Measurements from ENCODE around the gene TMEM234.
A peak's percentile ranks its signal among the peaks of the same experiment; 100 is the strongest.
"Not testable (repeated sequence)": the region's sequence is repeated elsewhere in the genome, so short reads cannot be mapped to it uniquely, and the experiment has no call there.

TMEM234 gene

GRCh38 chr1:32221980-32222755 lies at the start of gene TMEM234, which contains the start of gene EIF3I:
TSS of gene TMEM234 (minus strand) at chr1:32222353. CDS start at chr1:32222322, 31 bp downstream.
TSS of gene EIF3I (plus strand) at chr1:32222407. CDS start at chr1:32222442, 35 bp downstream.
- peak; percentile 90 for DNase-seq (ENCODE audit: low read depth, low spot score)

DNA sequence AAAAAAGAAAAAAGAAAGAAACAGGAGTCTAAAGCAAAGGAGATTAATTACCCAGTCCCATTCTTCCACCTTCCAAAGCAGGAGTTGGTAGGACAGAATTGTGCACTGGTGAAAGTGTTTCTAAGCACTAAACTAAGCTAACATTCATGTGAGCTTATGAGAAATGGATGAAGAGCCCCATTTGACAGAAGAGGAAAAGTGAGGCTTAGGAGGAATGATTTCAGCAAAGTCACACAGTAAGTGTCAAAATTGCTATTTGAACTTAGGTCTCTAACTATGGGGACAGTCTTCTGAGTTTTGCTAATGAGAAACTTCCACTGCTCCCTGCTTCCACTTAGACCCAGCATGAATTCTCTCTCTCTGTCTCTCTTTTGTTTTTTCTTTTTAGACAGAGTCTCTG lies 47.6 kb upstream of the TMEM234 start:
- DNase-seq (ENCODE audit: low read depth, low spot score), result no peak

- DNase-seq (ENCODE audit: low read depth, low spot score), result no peak
These were observed 44.9 kb upstream of the TMEM234 start for GRCh38 chr1:32266921-32267591.

GRCh38 chr1:32265846-32266245 lies 43.7 kb upstream of the TMEM234 start:
- DNase-seq (ENCODE audit: low read depth, low spot score), result no peak

GRCh38 chr1:32263744-32264143 lies 41.6 kb upstream of the TMEM234 start:
- no peak for DNase-seq (ENCODE audit: low read depth, low spot score)

- not testable (repeated sequence) for DNase-seq (ENCODE audit: low read depth, low spot score)
These were observed 41.1 kb upstream of the TMEM234 start for GRCh38 chr1:32263236-32263593.

GRCh38 chr1:32257227-32257508 lies 35.0 kb upstream of the TMEM234 start:
- no peak for DNase-seq (ENCODE audit: low read depth, low spot score)

DNA sequence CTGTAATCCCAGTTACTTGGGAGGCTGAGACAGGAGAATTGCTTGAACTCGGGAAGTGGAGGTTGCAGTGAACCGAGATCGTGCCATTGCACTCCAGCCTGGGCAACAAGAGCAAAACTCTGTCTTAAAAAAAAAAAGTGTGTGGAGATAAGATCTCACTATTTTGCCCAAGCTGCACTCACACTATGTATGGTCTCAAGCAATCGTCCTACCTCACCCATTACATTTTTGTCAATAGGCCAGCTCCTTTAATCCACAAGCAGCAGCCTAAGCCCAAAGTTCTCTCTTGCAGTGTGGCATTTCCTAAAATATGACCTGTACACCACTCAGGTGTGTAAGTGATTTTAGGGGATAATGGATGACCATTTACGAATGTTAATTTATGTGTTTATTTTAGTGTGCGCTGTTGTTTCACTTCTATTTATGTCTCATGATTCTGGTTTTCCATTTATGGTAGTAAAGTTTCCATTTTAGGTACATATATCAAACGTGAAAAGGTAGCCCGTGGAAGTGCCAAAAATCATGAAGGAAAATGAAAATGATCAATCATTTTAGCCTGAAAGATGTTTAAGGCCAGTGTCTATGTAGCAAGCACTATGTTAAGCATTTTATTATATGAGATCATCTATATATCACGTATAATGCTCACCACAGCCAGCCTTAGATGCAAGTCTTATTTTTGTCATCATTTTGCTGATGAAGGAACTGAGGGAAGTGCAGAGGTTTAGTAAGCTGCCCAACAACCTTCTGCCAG lies 34.5 kb upstream of the TMEM234 start:
- DNase-seq (ENCODE audit: low read depth, low spot score), result no peak

DNA sequence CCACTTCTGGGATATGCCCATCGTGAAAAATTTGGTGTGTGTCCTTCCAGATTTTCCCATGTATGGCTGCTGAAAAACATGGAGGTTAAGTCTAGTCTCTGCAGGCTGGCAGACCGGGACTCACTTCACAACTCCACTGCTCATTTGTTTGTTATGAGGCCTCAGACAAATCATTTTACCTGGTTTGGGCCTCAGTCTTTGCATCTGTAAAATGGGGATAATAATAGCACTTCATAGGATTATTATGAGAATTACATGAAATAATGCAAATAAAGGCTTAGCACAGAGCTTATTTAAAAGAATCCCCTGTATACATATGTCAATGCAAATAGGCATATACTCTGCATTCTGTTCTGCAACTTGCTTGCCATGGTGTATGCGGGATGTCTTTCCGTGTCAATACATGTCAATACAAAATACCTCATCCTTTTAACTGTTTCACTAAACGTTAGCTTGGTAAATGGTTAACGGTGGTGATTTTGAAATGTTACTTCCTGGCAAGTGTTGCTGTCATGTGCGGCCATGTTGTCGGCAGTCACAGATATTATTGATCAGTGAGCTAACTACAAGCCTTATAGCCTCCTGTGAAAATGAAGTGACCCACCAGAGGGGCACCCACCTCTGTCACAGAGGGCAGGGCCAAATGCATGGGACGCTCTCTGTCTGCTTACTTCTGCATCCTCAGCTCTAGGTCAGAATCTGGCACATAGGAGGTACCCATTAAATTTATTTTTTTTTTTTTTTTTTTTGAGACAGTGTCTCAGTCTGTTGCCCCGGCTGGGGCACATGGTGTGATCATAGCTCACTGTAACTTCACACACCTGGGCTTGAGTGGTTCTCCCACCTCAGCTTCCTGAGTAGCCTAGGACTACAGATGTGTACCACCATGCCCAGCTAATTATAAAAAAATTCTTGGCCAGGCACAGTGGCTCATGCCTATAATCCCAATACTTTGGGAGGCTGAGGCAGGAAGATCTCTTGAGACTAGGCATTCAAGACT lies 33.2 kb upstream of the TMEM234 start:
- no peak for DNase-seq (ENCODE audit: low read depth, low spot score)

DNA sequence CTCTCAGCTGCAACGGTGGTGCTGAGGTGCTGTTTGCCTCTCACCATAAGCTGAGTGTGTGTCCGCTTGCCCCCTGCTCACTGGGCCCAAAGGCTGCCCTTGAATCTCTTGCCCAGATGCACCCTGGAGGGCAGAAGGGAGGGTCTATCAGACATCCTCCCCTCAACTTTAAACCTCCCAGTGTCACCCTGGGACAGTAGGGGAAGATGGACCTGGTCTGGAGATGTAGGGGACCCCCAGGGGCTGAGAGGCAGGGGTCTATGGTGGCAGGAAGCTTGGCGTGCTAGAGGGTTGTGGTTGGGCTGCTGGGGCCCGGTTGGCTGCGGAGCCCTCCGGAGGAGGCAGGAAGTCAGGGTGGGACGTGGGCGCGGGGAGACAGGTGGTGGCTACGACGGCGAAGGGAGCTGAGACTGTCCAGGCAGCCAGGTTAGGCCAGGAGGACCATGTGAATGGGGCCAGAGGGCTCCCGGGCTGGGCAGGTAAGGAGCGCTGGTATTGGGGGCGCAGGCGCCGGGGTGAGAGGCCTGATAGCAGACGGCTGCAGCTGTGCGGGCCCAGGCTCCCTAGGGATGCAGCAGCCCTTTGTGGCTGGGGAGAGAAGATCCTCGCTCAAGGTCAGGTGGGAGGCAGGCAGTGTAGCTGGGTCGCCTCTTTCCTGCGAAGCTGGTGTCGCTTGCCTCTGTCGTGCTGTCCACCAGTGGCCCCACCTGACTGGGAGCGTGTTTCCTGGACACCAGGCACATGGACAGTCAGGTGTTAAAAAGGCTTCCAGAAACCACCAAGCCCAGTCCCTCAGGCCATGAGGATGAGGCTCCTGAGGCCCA lies 29.0 kb upstream of the TMEM234 start, which contains the start of gene LCK:
Gene LCK, plus strand, starts transcription at position 373 of the 824 bp plus-strand sequence. CDS start 23,065 bp downstream, outside the sequence.
- no peak for DNase-seq (ENCODE audit: low read depth, low spot score)

DNA sequence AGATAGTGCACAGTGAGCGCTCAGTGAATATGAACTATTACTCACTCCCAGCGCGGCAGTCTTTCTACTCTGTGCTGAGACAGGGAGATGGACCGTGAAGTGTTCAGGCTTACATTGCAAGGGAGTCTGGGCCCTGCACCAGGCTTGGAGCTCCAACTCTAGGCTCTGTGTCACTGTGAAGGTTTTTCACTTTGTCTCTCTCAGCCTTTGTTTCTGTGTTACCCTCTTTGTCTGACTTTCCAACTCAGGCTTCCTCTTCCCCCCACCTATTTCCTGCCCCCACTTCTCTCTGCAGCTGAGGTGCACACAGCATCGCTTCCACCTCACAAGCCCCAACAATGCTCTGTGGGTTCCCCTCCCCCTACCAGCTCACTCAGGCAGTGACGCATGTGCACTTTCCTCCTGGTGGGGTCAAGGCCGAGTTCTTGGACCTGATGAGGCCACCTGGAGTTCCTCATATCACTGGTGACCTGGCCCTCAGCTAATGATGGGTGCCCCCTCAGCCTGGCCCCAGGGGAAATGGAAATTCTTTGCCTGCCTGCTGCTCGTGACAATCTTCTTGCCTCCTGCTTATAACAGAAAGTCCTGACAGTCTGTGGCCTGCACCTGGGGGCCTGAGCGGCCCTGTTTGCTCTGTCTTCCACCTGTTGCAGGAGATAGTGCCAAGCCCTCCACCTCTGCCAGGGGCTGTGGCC lies 27.8 kb upstream of the TMEM234 start:
- DNase-seq (ENCODE audit: low read depth, low spot score), result peak; percentile 66

GRCh38 chr1:32247983-32248889 lies 26.1 kb upstream of the TMEM234 start:
- peak; percentile 54 for DNase-seq (ENCODE audit: low read depth, low spot score)

- DNase-seq (ENCODE audit: low read depth, low spot score), result no peak
These were observed 25.3 kb upstream of the TMEM234 start for GRCh38 chr1:32247452-32247851.

DNA sequence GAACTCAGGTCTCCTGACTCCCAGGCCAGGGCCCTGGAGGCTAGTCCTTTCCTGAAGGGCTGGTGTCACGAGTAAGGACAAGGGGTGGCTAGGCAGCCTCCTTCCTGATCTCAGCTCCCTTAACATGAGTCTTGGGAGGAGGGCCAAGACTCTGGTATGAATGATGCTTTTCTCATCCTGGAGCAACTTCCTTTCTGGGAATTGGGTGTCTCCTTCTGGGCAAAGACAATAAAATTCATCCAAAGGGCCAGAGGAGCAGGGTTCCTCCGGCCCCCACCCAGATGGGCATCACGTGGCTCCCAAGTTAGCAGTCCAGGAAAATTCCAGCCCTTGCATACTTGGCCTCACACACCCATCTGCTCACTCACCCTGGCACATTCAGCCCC lies 24.7 kb upstream of the TMEM234 start, which contains the start of gene FAM167B:
Gene FAM167B, plus strand, starts transcription at position 335 of the 386 bp plus-strand sequence. CDS start 200 bp downstream, outside the sequence.
- no peak for DNase-seq (ENCODE audit: low read depth, low spot score)

DNA sequence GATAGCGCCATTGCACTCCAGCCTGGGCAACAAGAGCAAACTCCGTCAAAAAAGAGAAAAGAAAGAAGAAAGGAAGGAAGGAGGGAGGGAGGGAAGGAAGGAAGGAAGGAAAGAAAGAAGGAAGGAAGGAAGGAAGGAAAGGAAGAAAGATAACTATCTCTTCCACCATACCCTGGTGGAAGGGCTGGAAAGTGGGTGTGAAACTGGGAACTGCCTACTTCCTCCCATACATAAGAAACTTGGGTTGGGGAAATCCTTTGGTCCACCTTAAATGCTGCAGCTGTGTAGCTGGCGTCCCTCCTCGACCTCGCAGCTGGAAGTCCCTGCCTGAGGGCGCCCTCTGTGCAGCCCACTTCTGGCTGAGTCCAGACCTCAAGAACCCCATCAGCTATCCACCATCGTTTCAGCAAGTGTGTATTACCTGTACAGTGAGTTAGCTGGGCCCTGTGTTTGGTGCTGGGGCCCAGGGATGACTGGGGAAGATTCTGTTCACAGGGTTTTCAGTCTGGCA lies 20.2 kb upstream of the TMEM234 start:
- no peak for DNase-seq (ENCODE audit: low read depth, low spot score)

- DNase-seq (ENCODE audit: low read depth, low spot score), result no peak
These were observed 19.0 kb upstream of the TMEM234 start for GRCh38 chr1:32241001-32241763.

DNA sequence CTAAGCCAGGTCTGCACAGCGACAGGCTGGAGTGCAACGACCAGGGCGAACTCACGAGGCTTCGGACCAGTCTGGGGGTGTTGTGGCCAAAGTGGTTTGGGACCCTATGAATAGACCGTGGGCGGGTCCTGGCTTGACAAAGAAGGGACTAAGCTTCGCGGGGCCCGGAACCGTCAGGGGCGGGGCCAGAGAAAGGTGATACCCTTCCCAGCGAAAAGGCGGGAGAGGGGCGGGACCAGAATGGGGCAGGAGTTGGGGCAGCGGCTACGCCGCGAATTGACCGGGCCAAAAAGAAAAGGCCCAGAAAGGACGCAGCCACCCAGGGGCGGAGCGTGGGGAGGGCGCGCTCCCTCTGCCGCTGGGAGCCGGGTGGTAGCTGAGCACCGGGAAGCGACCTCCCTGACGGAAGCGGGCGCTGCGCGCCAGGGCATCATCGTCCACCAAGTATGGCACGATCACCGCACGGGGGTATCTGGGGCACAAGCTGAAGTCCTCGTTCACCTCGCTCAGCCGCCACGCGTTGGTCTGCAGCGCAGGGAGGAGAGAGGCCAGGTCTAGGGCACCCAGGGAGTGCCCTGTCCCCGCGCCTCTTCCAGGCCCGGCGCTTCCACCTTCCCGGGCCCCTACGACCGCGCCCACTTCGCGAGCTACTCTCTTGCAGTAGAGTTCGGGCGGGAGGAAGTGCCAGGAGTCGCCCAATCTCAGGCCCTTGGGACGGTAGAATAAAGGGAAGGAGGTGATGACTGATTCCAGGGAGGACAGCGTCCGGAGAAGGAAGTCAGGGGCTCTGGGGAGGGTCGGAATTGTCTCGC lies 18.2 kb upstream of the TMEM234 start:
- DNase-seq (ENCODE audit: low read depth, low spot score), result peak; percentile 7

Data from activated CD4-positive, CD25-positive, alpha-beta regulatory T cell treated with anti-CD3 and anti-CD28 coated beads, Interleukin-2, amount 50 U/mL, for 16 hours (primary cell).